GM12878 (cell line): ENCODE results near the gene RAC3. TPM values are rescaled to one million over a fixed set of nuclear protein-coding genes. Genes with fewer than 3 reads are reported as not detected.

ENCODE experiments used
- ATAC-seq: fragments of 200-7000 bp; cut with Tn5 transposase; 3 replicates; pipeline ENCODE4 v1.9.1; 2020; ENCODE audit warnings: mild to moderate bottlenecking, moderate library complexity
- BruUV-seq: library from RNA; stranded (reverse); fragments of 400-500 nt; replicated peaks from 2 replicates; lab custom pipeline; 2021; lab: Mats Ljungman, UMichigan
- CTCF ChIA-PET: fragments of 300-600 bp; sonication (Branson Sonifier 250); formaldehyde crosslinking; extraction: SDS; loops from one replicate; lab custom pipeline; 2021; ENCODE audit warnings: inconsistent platforms; lab: Yijun Ruan, JAX
- POLR2A ChIA-PET: fragments of 350-600 bp; formaldehyde crosslinking; extraction: SDS; loops from one replicate; lab custom pipeline; 2021; ENCODE audit warnings: inconsistent platforms; lab: Charles Lee
- RAD21 ChIA-PET: fragments of 300-600 bp; sonication (Branson Sonifier 250); formaldehyde crosslinking; loops from one replicate; lab custom pipeline; 2023; ENCODE audit warnings: antibody characterized with exemption; ENCODE audit not compliant: unreplicated experiment; lab: Charles Lee
- SMC1A ChIA-PET: fragments of 300-600 bp; sonication (Branson Sonifier 250); formaldehyde crosslinking; loops from one replicate; lab custom pipeline; 2023; ENCODE audit not compliant: unreplicated experiment, uncharacterized antibody; lab: Charles Lee
- DNase-seq: peaks from one replicate; pipeline ENCODE4 v3.0.0-alpha.2; 2011; ENCODE audit warnings: low read depth, low spot score
- FAIRE-seq: peaks from 3 replicates; lab custom pipeline; 2011; peaks lifted over from hg19 to GRCh38; lab: Jason Lieb, UNC
- H2AFZ ChIP-seq: 2 replicates; pipeline ENCODE4 v1.6.0; 2011; ENCODE audit warnings: low read depth, low read length, control low read depth; ENCODE audit not compliant: control insufficient read depth
- H3K27ac ChIP-seq: 2 replicates; pipeline ENCODE4 v1.5.1; 2011; ENCODE audit warnings: control low read depth; ENCODE audit not compliant: control insufficient read depth, insufficient read depth
- H3K27me3 ChIP-seq, 2 experiments: replicated peaks in 1 of 2; 2 replicates each; pipeline versions ENCODE4 v1.6.0 to v1.6.1; 2011; ENCODE audit warnings: low read length in 1 of 2; ENCODE audit not compliant: control insufficient read depth in 2 of 2, insufficient read depth in 2 of 2
- H3K36me3 ChIP-seq, 2 experiments: 2 replicates each; pipeline ENCODE4 v1.5.1; 2011; ENCODE audit warnings: low read length in 1 of 2; ENCODE audit not compliant: control insufficient read depth in 2 of 2, insufficient read depth in 2 of 2
- H3K4me1 ChIP-seq: 2 replicates; pipeline ENCODE4 v1.6.1; 2011; ENCODE audit warnings: mild to moderate bottlenecking, low read length, moderate library complexity, mixed read lengths; ENCODE audit not compliant: control insufficient read depth, insufficient read depth
- H3K4me2 ChIP-seq: 2 replicates; pipeline ENCODE4 v1.6.0; 2011; ENCODE audit warnings: control low read depth; ENCODE audit not compliant: control insufficient read depth, insufficient read depth
- H3K4me3 ChIP-seq: fragments of 200-600 bp; sonication (generic); 2 replicates; pipeline ENCODE4 v1.5.1; 2016
- H3K79me2 ChIP-seq: 2 replicates; pipeline ENCODE4 v1.6.0; 2011; ENCODE audit warnings: low read length; ENCODE audit not compliant: control insufficient read depth, insufficient read depth
- H3K9ac ChIP-seq: 2 replicates; pipeline ENCODE4 v1.8.0; 2011; ENCODE audit warnings: low read length, control low read depth, mixed read lengths; ENCODE audit not compliant: control insufficient read depth, insufficient read depth
- H3K9me3 ChIP-seq: replicated peaks from 3 replicates; pipeline ENCODE4 v1.5.1; 2011; ENCODE audit warnings: mild to moderate bottlenecking, low read length; ENCODE audit not compliant: control insufficient read depth, insufficient read depth
- H4K20me1 ChIP-seq: 2 replicates; pipeline ENCODE4 v1.6.0; 2011; ENCODE audit not compliant: control insufficient read depth, insufficient read depth
- BHLHE40 ChIP-seq, 2 experiments: fragments of 450-650 bp in 1 of 2; IDR thresholded peaks; 2 replicates each; pipeline ENCODE4 v1.6.1; 2011 to 2017; ENCODE audit warnings: low read depth in 2 of 2, borderline replicate concordance in 1 of 2, improper control_type of control experiment in 1 of 2, low read length in 1 of 2, mild to moderate bottlenecking in 1 of 2
- HCFC1 ChIP-seq: fragments of 150-350 bp; IDR thresholded peaks from 2 replicates; pipeline ENCODE4 v1.6.1; 2014; ENCODE audit warnings: low read length
- HSF1 ChIP-seq: fragments of 150-350 bp; IDR thresholded peaks from 2 replicates; pipeline ENCODE4 v1.6.1; 2014; ENCODE audit warnings: mild to moderate bottlenecking, low read depth, low read length
- POLR2A ChIP-seq: IDR thresholded peaks from 2 replicates; pipeline ENCODE4 v1.6.1; 2011; ENCODE audit warnings: low read depth, mild to moderate bottlenecking, low read length
- RB1 ChIP-seq: fragments of 450-650 bp; formaldehyde crosslinking; IDR thresholded peaks from 2 replicates; pipeline ENCODE4 v1.6.1; 2017; ENCODE audit warnings: mild to moderate bottlenecking, borderline replicate concordance
- SMAD1 ChIP-seq: fragments of 450-650 bp; IDR thresholded peaks from 2 replicates; pipeline ENCODE4 v1.6.1; 2018; ENCODE audit warnings: mild to moderate bottlenecking, low read depth; ENCODE audit not compliant: partially characterized antibody
- SMARCA5 ChIP-seq: fragments of 450-650 bp; IDR thresholded peaks from 2 replicates; pipeline ENCODE4 v1.6.1; 2017; ENCODE audit warnings: mild to moderate bottlenecking
- STAT1 ChIP-seq: fragments of 450-650 bp; conservative IDR thresholded peaks from 2 replicates; pipeline ENCODE4 v1.6.1; 2014; ENCODE audit warnings: antibody characterized with exemption, mild to moderate bottlenecking
- SUPT20H ChIP-seq: IDR thresholded peaks from 2 replicates; pipeline ENCODE4 v1.6.1; 2011; ENCODE audit warnings: low read depth, mild to moderate bottlenecking, low read length, moderate library complexity, borderline replicate concordance; ENCODE audit not compliant: control insufficient read depth
- WGBS: methylation state at CpG from one replicate; pipeline ENCODE4 v1.1.6; 2016; ENCODE audit warnings: low lambda C conversion rate; ENCODE audit not compliant: insufficient replicate concordance, insufficient coverage; ENCODE audit errors: missing lambda C conversion rate; 5-methylcytosine and 5-hydroxymethylcytosine counted together
- in situ Hi-C: fragments of 300-500 bp; cut with MboI; formaldehyde crosslinking; loops from 9 replicates; pipeline ENCODE4 v1.14.3; 2018; ENCODE audit warnings: mixed read lengths
- intact Hi-C: fragments of 100-400 bp; cut with micrococcal nuclease; formaldehyde crosslinking; loops from one replicate; pipeline ENCODE4 v1.14.2; 2022; ENCODE audit not compliant: unreplicated experiment
- polyA plus RNA-seq, 11 experiments: library from polyadenylated mRNA; depleted of rRNA in 4 of 11; unstranded in 6 of 11; stranded (reverse) in 5 of 11; fragments of >200 nt; fragmentation: Nextera tagmentation in 4 of 11; fragmentation: Illumina TruSeq in 1 of 11; extraction: Ambion mirVana in 4 of 11; extraction: Trizol in 1 of 11; gene quantifications; 1 replicate in 1 of 11; 2 replicates in 10 of 11; pipeline versions ENCODE4 v1.2.1 to v1.2.3, GENCODE V29; 2011 to 2016; ENCODE audit warnings: inconsistent platforms in 2 of 11, missing spikeins in 2 of 11, low read depth in 1 of 11
- total RNA-seq, 4 experiments: library from RNA; depleted of rRNA in 3 of 4; stranded (reverse); fragments of >200 nt in 3 of 4; fragmentation: Illumina TruSeq in 1 of 4; extraction: Trizol in 1 of 4; gene quantifications; 2 replicates each; pipeline versions ENCODE4 v1.2.1 to v1.2.3, GENCODE V29; 2013 to 2021

The RAC3 gene
- total and polyA plus RNA-seq, 10 of the 15 experiments (the other 5 are each of a cell fraction or from before 2014, with no cell fraction given): 0.11 to 32.9 (median 6.7) TPM

GRCh38 chr17:82055023-82055964 is 23.8 kb downstream of the RAC3 start:
- Histone ChIP-seq H3K4me1 (peaks cover 4% of the 10 kb centered on the region), H3K9ac (no peak overlapping the region), H3K4me2 (no peak overlapping the region), H3K79me2 (peaks cover 14% of the 10 kb centered on the region), H3K36me3 (peaks cover 0 to 27% of the 10 kb centered on the region in 2 experiments), H3K27ac (no peak overlapping the region), H3K27me3 (no peaks in the 10 kb centered on the region), H2AFZ (no peak overlapping the region), H3K9me3 (no peaks in the 10 kb centered on the region), H3K4me3 (no peak overlapping the region), H4K20me1 (no peaks in the 10 kb centered on the region)
- no peak for DNase-seq
- no peak for ATAC-seq
- ChIA-PET SMC1A (no interaction called here), CTCF (no interaction called here), RAD21 (no interaction called here), POLR2A (interaction anchor here (0.6 to 2.4 kb wide), 2 partner anchors 11 to 18 kb away, joined by 3 to 6 read pairs; partner anchors contain the start of gene DCXR)
- TF ChIP-seq STAT1 (no peak), POLR2A (peak; percentile 59), BHLHE40 (IDR thresholded peaks at IDR 0.05; ENCODE audit: borderline replicate concordance in 1 of 2, low read depth in 2 of 2, low read length in 1 of 2) (no peak), SMARCA5 (no peak), SMAD1 (no peak), RB1 (no peak), HSF1 (no peak), HCFC1 (no peak), SUPT20H (no peak)
- WGBS: 69% methylated on average over 23 of the region's 26 CpGs
- intact Hi-C loops: no loop called here
- no TSS peak for BruUV-seq
- in situ Hi-C loops: no loop called here
- FAIRE-seq: no peak
